HG02678 (cell line): ENCODE measurements around the gene IL17B.

Experiments used
- ATAC-seq: cut with Tn5 transposase; IDR thresholded peaks from one replicate; pipeline ENCODE4 v1.9.1; 2021; ENCODE audit warnings: mild to moderate bottlenecking, moderate library complexity; ENCODE audit not compliant: unreplicated experiment

Gene IL17B

DNA sequence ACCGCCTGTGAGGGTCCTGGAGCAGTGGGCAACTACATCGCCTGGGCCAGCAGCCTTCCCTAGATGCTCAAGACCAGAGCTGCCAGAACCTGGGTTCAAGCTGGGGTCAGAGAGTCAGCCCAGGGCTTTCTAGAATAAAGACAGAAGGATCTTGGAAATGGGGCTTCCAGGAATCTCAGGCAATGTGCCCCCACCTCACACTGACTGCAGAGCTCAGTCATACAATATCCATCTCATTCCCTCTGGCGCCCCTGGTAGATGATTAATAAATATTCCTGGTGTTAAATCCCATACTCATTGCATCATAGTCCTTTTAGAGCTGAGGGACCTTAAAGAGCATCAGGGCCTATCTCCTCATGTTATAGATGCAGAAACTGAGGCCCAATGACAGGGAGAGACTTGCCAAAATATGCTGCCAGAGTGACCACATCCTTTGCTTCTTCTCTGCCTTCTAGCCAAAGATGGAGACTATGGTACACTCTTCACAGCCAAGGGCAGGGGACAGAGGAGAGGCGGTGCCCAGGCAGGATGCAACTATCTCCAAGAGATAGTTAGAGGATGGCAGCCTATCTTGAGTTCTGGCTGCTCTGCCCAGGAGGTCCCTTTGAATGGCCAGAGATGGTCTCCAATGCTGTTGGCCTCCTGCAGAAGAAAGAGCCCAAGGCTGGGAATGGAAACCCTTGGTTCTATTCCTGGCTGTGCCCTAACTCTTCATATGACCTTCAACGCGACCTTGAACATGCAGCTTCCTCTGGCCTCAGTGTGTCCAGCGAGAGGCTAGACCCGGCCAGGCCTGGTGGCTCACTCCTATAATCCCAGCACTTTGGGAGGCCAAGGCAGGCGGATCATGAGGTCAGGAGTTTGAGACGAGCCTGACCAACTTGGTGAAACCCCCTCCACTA is 36.2 kb upstream of the IL17B start:
- ATAC-seq = no peak

DNA sequence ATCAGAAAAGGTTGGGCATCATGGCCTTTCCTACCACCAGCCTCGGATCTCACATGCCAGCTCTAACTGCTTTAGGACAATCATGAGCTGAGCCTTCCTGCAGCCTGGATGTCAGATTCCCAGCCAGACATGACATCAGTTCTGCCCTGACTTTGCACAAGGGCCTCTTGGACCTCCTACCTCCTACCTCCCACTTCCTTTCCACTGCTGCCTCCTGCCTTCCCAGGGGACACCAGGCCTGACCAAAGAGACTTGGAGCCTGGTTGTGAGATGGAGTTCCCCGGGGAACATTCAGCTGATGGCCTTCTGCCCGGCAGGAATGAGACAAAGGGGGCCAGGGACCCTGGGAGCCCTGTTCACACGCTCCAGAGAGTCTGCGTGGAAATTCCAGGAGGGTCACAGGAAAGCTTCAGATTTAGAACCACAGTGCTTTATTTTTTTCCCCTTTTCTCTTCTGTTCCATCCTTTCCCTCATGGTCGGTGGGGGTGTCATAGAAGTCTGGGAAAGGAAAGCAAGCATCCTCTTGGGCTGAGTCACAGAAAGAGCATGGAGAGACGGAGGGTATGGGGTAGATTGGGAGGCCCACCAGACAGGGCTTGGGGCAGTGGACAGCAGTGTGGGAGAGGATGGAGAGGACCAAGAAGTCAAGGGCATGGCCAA is 35.4 kb upstream of the IL17B start:
- no peak for ATAC-seq

DNA sequence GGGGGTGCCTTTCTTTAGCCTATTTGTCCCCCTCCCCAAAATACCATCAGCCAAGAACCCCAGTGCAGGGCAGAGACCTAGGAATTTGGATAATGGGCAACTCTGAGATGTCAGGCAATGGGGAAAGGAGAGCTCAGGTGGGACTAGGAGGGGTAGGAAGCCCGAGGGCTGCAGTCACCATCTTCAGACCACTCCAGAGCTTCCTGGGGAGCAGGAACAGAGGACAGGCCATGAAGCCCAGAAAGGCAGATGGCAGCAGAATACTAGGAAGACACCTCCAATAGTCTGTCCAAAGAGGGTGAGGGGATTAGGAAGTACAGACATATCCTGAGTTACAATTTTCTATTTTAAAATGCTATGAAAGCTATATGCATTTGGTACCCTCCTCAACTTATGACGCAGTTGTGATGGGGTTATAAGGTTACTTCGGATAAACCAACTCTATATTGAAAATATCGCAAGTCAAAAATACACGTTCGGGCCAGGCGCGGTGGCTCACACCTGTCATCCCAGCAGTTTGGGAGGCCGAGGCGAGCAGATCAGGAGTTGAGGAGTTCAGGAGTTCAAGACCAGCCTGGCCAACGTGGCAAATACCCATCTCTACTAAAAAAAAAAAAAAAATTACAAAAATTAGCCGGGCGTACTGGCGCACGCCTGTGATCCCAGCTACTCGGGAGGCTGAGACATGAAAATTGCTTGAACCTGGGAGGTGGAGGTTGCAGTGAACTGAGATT is 34.6 kb upstream of the IL17B start:
- no peak for ATAC-seq

DNA sequence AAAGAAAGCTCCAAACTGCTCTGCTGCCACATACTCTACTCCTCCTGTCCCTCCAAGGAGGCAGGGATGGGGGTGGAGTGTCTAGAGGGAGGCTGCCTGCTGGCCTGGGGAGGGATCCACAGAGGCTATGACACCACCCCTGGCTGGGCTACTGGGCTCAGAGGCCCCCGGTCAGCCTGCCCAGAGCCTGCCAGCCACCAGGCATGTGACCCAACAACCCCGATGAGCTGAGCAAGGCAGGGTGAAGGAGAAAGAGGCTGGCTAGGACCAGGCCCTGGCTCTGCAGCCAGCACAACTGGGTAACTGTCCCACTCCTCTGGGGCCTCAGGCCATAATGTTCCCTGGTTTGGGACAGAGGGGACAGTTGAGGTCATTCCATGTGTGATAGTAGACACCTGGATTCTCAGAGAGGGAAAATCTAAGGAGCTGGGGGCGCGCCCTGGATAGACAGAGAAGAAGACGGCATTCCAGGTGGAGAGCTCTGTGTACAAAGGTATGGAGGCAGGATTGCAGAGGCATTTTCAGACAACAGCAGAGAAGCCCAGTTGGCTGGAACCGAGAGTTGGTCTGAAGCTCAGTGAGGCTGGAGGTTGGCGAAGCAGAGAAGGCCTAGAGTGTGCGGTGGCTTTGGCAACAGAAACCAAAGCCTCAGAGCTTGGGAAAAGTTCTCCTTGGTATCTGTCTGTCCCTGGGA is 33.8 kb upstream of the IL17B start:
- no peak for ATAC-seq

DNA sequence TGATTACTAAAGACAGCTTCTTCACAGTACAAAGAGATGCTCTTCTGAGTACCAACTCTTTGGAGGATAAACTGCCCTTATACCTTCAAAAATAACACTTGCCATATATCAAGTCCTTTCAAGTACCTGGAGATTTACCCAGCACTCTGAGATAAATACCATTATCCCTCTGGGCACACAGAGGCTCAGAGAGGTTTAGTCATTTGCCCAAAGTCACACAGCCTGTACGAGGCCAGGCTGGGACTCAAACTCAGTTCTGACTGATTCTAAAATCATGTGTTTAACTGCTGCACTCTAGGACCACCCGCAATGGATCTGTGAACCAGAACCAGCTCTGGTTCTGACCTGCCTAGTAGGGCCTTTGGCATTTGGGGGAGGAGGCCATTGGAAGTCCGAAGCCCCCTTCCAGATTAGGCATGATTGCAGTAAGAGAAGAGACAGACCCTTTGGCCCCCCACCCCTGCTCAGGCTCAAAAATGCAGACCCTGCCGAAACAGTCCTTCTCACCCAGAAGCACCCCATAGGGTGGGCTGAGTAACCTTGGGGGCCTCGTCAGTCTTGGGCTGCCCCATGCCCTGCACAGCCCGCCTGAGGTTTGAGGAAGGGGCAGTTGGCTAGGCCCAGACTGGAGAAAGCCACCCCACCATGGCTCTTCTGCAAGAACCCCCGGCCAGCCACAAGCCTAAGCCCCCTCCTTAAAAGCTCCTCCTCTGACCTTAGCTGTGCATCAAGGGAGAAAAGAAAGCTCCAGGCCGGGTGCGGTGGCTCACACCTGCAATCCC is 32.8 kb upstream of the IL17B start:
- ATAC-seq = no peak

DNA sequence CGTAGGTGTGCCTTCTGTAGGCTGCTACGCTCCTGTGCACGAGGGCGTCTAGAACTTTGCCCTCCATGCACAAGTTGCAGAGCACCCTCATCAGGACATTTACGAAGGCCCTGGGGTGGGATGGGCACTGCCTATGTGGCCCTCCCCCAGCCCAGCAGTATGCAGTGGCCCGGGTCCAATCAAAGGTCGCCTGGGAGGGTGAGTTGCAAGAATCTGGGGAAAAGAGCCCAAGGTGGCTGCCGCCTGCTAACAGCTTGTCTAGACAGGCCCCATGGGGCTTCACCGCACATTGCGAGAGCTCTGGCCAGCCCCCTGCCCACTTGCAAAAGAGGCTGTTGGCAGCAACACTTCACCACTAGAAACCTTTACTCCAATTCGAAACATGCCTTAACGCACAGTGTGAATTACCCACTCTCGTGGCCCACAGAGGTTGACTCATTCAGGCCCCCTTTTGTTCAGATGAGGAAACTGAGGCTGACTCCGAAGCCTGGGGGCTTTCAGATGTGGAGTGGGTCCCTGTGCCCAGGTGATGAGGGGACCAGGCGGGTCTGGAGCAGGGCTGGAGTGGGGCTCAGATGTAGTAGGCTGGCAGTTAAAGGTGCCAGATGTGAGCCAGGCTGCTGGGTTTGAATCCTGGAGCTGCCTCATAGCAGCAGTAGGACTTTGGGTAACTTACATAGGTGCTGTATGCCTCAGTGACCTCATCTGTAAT is 31.8 kb upstream of the IL17B start:
- no peak for ATAC-seq

DNA sequence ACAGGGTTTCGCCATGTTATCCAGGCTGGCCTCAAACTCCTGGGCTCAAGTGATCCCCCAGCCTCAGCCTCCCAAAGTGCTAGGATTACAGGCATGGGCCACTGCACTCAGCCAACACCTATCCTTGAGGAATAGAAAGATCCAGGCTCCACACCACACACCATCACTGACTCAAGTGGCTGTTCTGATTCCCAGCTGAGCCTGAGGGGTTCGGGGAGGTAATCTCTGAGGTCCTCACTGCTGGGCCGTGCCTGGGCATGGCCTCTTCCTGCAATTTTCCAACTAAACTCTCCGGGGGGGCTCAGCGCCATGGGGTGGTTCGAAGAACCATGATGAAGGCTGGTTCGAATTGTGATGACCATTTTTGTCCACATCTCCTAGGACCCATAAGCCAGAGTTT is 31.0 kb upstream of the IL17B start:
- ATAC-seq = no peak

DNA sequence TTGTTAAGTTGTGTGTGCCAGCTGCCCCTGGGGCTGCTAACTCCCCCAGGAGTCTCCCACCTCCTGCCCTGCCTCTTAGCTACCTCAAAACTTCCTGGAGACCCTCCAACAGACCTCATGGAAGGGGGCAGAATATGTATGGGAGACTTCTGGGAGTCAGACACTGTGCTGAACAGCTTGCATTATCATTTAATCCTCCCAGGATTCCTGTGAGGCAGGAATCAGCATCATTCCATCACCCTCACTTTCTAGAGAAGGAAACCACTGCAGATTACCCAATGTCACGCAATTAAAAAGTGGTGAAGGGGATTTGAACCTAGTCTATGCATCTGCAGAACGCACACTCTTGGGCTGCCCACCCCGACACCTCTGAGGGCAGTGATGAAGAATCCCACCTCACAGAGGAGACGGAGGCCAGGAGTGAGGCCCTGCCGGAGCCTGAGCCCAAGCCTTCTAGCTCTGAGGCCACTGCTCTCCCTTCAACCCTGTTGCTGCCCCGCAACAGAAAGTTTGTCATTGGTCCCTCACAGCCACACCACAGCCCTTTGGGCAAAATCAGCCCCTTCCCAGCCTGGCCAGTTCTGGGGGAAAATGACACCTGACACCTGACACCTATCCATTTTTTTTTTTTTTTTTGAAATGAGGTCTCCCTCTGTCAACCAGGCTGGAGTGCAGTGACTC is 30.3 kb upstream of the IL17B start:
- ATAC-seq = no peak

DNA sequence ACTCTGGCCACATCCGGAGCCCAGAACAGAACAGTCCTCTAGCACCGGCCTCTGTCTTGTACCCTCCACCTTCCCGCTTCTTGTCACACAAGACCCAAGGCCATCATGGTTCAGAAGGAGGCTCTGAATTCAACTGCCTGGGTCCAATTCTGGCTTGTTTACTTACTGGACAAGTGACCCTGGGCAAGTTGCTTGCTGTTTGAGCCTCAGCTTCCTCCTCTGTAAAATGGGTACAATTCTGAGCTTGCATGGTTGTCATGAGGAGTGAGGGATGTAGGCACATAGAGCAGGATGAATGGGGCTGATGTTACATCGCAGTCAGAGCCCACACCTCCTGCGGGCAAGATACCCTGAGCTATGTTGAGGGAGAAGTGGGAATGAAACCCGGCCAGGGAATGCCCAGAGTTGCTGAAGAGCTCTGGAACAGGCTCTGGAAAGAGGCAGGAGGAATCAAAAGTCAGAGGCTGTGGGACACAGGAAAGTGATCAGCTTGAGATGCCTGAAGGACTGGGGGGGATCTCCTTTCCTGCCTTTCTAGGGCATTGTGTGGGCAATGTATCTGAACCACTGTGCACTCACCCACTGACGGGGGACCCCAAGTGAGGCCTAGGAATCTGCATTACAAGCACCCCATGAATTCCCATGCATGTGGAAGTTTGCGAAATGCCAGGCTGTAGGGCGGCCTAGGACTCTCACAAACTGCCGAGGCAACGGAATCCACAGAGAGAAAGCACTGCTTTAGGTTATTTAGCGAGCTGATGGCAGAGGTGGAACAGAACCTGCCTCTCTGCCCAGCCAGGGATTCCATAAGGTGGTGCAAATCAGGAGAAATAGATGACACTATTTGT is 29.4 kb upstream of the IL17B start:
- ATAC-seq = no peak

DNA sequence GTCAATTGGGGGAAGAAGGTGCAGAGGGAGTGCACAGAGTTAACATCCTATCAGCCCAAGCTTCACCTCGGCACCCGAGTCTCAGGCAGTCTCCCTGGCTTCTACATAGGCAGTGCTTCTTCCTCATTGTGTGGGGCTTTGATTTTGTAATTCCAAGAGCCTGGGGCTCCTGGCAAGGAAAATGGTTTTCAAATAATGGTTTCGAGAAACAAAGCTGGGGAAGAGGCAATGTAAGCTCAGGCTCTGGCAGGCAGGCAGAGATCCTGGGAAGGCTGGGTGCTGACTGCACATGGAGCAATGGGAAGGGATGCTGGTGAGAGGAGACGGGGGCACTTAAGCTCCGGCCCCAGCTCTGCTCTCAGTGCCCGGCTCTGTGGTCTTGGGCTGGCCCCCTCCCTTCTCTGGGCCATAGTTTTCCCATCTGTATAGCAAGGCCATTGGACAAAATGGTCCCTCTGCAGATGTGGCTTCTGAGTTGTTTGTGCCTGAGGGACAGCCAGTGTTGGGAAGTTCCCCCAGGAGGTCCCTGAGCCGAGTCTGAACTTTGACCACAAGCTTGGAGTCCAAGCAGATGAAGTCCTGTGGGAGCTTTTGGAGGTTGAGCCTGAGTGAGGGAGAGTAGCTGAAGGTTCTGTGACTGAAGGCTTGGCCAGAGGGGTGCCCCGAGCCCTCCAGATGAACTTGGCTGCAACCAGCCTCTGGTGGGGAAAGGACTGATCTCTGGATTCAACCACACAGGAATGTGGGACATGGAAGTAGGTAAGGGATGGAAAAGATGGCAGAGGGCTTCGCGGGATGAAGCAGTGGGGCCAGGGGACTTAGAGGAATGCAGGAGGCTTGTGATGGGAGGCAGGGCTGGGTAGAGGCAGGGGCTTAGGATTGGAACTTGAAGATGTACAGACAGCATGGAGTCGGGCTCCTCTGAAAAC is 28.5 kb upstream of the IL17B start:
- ATAC-seq = no peak

DNA sequence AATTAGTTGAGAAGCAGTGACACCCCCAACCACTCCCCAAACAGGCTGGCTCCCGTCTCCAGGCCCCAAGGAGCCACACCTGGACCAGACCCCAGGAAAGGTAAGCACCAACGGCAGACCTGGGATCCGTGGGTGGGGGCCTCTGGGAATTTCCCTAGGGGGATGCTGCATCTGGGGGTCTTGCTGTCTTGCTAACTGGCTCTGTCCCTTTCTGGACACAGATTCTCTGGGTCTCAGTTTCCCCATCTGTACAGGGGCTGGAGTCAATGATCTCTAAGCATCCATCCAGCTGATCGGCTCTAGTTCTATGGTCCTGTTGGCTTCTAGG is 27.9 kb upstream of the IL17B start:
- ATAC-seq = no peak

DNA sequence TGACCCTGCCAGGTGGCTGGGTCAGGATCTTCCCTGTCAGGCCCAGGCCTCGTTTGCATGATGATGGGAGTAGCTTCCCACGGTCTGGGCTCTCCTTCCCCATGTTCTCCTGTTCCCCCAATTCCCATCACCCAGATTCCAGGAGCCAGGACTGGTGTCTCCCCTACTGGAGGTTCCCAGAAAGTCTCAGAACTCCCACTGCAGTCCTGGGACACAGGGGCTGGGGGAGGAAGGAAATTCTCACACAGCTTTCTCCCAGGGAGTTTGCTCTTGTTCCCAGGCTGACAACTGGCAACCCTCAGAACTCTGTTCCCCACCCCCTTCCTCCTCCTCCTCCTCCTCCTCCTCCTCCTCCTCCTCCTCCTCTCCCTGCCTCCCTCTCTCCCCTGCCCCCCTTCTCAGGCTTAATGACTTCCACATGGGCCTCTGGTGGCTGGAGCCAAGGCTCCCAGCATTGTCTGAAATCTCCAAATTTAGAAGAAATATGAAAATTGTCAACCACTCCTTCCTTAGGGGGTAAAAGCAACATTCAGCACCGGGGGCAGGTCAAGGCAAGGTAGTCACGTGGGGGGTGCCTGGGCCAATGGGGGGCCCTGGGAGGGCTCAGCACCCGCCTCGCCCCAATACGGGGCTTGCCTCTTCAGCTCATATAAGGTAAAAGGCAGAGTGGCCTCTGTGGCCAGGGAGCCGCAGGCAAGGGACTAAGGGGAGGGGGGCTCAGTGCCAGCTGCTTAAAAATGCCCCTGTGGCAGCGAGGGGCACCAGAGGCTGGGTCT is 27.3 kb upstream of the IL17B start:
- ATAC-seq = no peak

DNA sequence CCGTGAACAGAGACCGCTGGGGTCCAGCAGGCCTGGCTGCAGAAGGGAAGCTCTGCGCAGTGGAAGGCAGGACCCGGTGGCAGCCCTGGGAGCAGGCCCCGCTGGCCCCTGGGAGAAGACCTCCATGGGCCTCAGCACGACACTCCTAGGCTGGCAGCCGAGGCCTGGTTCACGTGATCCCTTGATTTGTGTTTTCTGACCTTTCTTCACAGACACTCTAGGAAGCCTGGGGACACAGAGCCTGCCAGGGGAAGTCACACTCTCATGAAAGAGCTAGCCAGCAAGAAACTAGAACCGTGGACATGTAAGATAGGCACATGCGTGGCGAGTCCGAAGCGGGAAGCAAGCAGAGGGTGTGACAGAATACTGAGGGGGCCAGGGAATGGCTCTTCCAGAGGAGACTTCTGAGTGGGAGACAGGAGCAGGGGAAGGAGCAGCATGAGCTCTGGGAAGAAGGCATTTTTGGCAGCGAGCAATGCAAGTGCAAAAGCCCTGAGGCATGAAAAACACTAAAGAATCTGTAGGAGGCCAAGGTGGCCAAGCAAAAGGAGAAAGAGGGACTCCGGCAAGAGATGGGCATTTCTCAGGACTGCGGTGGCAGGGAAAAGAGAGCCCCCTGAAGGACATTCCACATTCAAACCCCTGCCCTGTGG is 26.6 kb upstream of the IL17B start:
- no peak for ATAC-seq

DNA sequence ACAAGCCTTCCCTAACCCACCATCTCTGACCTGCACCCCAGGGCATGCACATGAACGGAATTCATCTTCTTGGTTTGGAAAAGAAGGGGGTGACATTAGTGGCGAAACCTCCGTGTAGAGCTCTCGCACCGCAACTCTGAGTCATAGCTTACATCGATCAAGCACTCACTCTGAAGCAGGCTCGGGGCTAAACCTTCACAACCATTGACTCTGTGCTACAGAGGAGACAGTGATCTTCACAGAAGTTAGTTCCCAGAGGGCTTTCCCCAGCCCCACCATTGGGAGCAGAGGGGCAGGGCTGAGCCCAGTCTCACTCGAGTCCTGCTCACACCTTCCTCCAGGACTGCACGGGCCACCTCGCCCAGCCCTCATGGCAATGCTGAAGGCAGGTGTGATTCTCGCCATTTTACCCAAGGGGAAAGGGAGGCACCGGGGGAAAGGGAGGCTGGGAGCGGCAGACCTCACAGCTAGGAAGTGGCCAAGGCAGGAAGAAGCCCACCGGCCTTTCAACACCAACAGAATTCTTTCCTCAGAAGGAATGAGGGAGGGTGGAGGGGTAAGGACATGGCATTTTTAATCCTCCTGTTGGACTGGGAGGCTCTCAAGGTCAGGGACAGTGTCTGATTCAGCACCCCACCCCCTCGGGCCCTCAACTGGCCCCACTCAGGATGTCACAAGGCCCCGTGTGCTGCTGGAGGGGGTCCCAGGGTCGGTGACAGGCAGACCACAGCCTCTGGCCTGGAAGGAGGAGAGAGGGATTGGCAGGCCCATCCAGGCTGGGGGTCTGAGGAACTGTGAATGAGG is 25.9 kb upstream of the IL17B start:
- ATAC-seq = no peak
